WTC11 (cell line): Measurements from ENCODE around the gene YPEL4. TPM values are rescaled to one million over a fixed set of nuclear protein-coding genes. Genes with fewer than 3 reads are reported as not detected.

Source experiments
- ATAC-seq: fragments of 200-7000 bp; cut with Tn5 transposase; 2 replicates; pipeline ENCODE4 v1.10.0; 2021; ENCODE audit warnings: mild to moderate bottlenecking, moderate library complexity
- CTCF ChIA-PET: fragments of 300-600 bp; sonication (Branson Sonifier 250); formaldehyde crosslinking; loops from one replicate; lab custom pipeline; 2021; ENCODE audit warnings: antibody characterized with exemption; lab: Charles Lee
- POLR2A ChIA-PET: fragments of 350-600 bp; sonication (Branson Sonifier 250); formaldehyde crosslinking; loops from one replicate; lab custom pipeline; 2021; ENCODE audit warnings: antibody characterized with exemption; lab: Charles Lee
- DNase-seq: peaks from one replicate; pipeline ENCODE4 v3.0.0; 2021; ENCODE audit warnings: low spot score
- H3K27ac Mint-ChIP-seq: 2 replicates; pipeline ENCODE4 v1.8.0; 2021; ENCODE audit warnings: mixed read lengths
- H3K27me3 Mint-ChIP-seq: 2 replicates; pipeline ENCODE4 v1.8.0; 2021; ENCODE audit warnings: low read depth, mild to moderate bottlenecking, moderate library complexity, mixed read lengths
- H3K36me3 Mint-ChIP-seq: 2 replicates; pipeline ENCODE4 v1.8.0; 2021; ENCODE audit warnings: mixed read lengths
- H3K4me1 Mint-ChIP-seq: 2 replicates; pipeline ENCODE4 v1.8.0; 2022; ENCODE audit warnings: mixed read lengths
- H3K4me3 Mint-ChIP-seq: 2 replicates; pipeline ENCODE4 v1.8.0; 2021; ENCODE audit warnings: mild to moderate bottlenecking, moderate library complexity, mixed read lengths
- H3K9me3 Mint-ChIP-seq: 2 replicates; pipeline ENCODE4 v1.8.0; 2021; ENCODE audit warnings: mixed read lengths
- CBFB ChIP-seq: sonication (generic); formaldehyde crosslinking; IDR thresholded peaks from 2 replicates; pipeline ENCODE4 v1.8.1; 2022; ENCODE audit warnings: mild to moderate bottlenecking, low read depth, missing genetic modification reagents
- CREB1 ChIP-seq: sonication (generic); formaldehyde crosslinking; IDR thresholded peaks from 2 replicates; pipeline ENCODE4 v1.8.0; 2023; ENCODE audit warnings: mild to moderate bottlenecking, missing genetic modification reagents
- ELF4 ChIP-seq: sonication (generic); formaldehyde crosslinking; IDR thresholded peaks from 2 replicates; pipeline ENCODE4 v1.8.1; 2022; ENCODE audit warnings: low read depth, mild to moderate bottlenecking, moderate library complexity, missing genetic modification reagents
- ESRRA ChIP-seq: sonication (generic); formaldehyde crosslinking; IDR thresholded peaks from 2 replicates; pipeline ENCODE4 v1.8.1; 2022; ENCODE audit warnings: mild to moderate bottlenecking, missing genetic modification reagents, borderline replicate concordance
- GRHL2 ChIP-seq: fragments of 250-450 bp; sonication (Bioruptor Pico); IDR thresholded peaks from 2 replicates; pipeline ENCODE4 v1.8.0; 2022; ENCODE audit warnings: mild to moderate bottlenecking, moderate library complexity; ENCODE audit not compliant: insufficient replicate concordance, severe bottlenecking
- NFE2L1 ChIP-seq: sonication (generic); formaldehyde crosslinking; IDR thresholded peaks from 2 replicates; pipeline ENCODE4 v1.8.1; 2023; ENCODE audit warnings: missing genetic modification reagents
- PRRX2 ChIP-seq: fragments of 250-450 bp; sonication (Bioruptor Pico); IDR thresholded peaks from 2 replicates; pipeline ENCODE4 v1.8.0; 2021; ENCODE audit warnings: mild to moderate bottlenecking
- RELA ChIP-seq: sonication (generic); formaldehyde crosslinking; IDR thresholded peaks from 2 replicates; pipeline ENCODE4 v1.8.1; 2022; ENCODE audit warnings: missing genetic modification reagents, mild to moderate bottlenecking, borderline replicate concordance
- RORB ChIP-seq: fragments of 250-450 bp; sonication (Bioruptor Pico); IDR thresholded peaks from 2 replicates; pipeline ENCODE4 v1.9.0; 2021; ENCODE audit warnings: mild to moderate bottlenecking
- TEAD4 ChIP-seq: sonication (generic); formaldehyde crosslinking; IDR thresholded peaks from 2 replicates; pipeline ENCODE4 v1.8.0; 2022; ENCODE audit warnings: mild to moderate bottlenecking, missing genetic modification reagents
- ZNF317 ChIP-seq: sonication (generic); formaldehyde crosslinking; IDR thresholded peaks from 2 replicates; pipeline ENCODE4 v1.8.1; 2023; ENCODE audit warnings: low read depth, mild to moderate bottlenecking, moderate library complexity, missing genetic modification reagents, borderline replicate concordance
- ZNF423 ChIP-seq: fragments of 250-450 bp; sonication (Bioruptor Pico); IDR thresholded peaks from 2 replicates; pipeline ENCODE4 v2.1.2; 2022; ENCODE audit warnings: mild to moderate bottlenecking, moderate library complexity
- total RNA-seq: library from RNA; stranded (reverse); gene quantifications from 3 replicates; pipeline ENCODE4 v1.2.3, GENCODE V29; 2021
- TF ChIP-seq, protein P1 (sequence below): fragments of 200-600 bp; IDR thresholded peaks from 2 replicates; pipeline ENCODE4 v1.8.0; 2022; ENCODE audit warnings: antibody characterized with exemption
- TF ChIP-seq, protein P2 (sequence below): fragments of 250-450 bp; sonication (Bioruptor Pico); IDR thresholded peaks from 2 replicates; pipeline ENCODE4 v1.9.0; 2021; ENCODE audit warnings: moderate library complexity, mild to moderate bottlenecking, inconsistent platforms, borderline replicate concordance
- TF ChIP-seq, protein P3 (sequence below): sonication (generic); formaldehyde crosslinking; IDR thresholded peaks from 2 replicates; pipeline ENCODE4 v1.8.1; 2022; ENCODE audit warnings: low read depth, mild to moderate bottlenecking, moderate library complexity, missing genetic modification reagents, borderline replicate concordance
- TF ChIP-seq, protein P4 (sequence below): sonication (generic); formaldehyde crosslinking; IDR thresholded peaks from 2 replicates; pipeline ENCODE4 v1.8.1; 2023; ENCODE audit warnings: mild to moderate bottlenecking, moderate library complexity, missing genetic modification reagents
- TF ChIP-seq, protein P5 (sequence below): sonication (generic); formaldehyde crosslinking; IDR thresholded peaks from 2 replicates; pipeline ENCODE4 v1.8.1; 2022; ENCODE audit warnings: mild to moderate bottlenecking, missing genetic modification reagents, moderate library complexity, borderline replicate concordance
- TF ChIP-seq, protein P6 (sequence below): sonication (generic); formaldehyde crosslinking; IDR thresholded peaks from 2 replicates; pipeline ENCODE4 v1.8.1; 2023; ENCODE audit warnings: mild to moderate bottlenecking, missing genetic modification reagents, moderate library complexity

YPEL4 gene
- total RNA-seq, 1 experiment from 2014 or later, result 0.15 TPM

DNA sequence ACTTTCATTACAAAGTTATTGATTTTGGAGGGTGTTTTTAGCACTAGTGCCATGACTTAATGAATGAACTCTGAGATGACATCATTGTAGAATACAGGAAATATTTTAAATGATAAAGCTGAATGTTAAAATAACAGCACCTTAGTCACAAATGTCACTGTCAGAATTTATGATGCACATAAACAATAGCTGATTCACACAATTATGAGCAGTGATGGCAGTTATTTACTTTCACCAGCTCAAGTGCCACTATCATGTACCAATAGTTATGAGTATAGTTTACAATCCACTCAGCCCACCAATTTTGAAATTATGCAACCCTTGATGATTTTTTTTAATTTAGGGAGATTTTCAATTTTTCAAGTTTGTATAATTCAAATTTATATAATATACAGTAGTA lies 29.2 kb downstream of the YPEL4 start (continued):
- TF ChIP-seq, protein P1, sequence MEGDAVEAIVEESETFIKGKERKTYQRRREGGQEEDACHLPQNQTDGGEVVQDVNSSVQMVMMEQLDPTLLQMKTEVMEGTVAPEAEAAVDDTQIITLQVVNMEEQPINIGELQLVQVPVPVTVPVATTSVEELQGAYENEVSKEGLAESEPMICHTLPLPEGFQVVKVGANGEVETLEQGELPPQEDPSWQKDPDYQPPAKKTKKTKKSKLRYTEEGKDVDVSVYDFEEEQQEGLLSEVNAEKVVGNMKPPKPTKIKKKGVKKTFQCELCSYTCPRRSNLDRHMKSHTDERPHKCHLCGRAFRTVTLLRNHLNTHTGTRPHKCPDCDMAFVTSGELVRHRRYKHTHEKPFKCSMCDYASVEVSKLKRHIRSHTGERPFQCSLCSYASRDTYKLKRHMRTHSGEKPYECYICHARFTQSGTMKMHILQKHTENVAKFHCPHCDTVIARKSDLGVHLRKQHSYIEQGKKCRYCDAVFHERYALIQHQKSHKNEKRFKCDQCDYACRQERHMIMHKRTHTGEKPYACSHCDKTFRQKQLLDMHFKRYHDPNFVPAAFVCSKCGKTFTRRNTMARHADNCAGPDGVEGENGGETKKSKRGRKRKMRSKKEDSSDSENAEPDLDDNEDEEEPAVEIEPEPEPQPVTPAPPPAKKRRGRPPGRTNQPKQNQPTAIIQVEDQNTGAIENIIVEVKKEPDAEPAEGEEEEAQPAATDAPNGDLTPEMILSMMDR, result no peak
- no peak for TF ChIP-seq TEAD4 (CRISPR knock-in tag)
- TF ChIP-seq CBFB (CRISPR knock-in tag), result no peak
- no peak for TF ChIP-seq ZNF317 (CRISPR knock-in tag)
- no peak for TF ChIP-seq PRRX2 (CRISPR knock-in tag)
- no peak for TF ChIP-seq RELA (CRISPR knock-in tag)

DNA sequence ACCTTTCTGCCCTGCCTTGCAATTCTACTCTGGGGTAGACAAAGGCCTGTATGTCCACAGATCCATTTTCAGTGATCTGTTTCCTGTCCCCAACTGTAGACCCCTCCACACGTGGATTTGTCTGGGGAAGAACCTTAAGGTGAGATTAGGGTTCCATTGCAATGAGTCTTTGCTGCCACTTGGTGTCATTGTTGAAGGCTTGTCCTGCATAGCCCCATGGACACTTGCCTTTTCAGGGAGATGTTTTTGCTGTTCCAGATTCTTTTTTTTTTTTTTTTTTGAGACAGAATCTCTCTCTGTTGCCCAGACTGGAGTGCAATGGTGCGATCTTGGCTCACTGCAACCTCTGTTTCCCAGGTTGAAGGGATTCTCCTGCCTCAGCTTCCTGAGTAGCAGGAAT lies 30.4 kb downstream of the YPEL4 start:
- no peak overlapping the region for H3K27ac Mint-ChIP-seq
- peaks cover 25% of the 10 kb centered on the region for H3K9me3 Mint-ChIP-seq
- DNase-seq (no peak), ATAC-seq (peak; percentile 66; the same call in 1 of the 2 replicates)
- CTCF ChIA-PET, result interaction anchor here (0.7 to 1.1 kb wide), 2 partner anchors 25 to 51 kb away, joined by 4 to 7 read pairs; no protein-coding TSS in a partner anchor
- no peaks in the 10 kb centered on the region; the same call in 1 of the 2 replicates for H3K4me1 Mint-ChIP-seq
- peaks cover 7% of the 10 kb centered on the region; the same call in 1 of the 2 replicates for H3K27me3 Mint-ChIP-seq
- POLR2A ChIA-PET, result interaction anchor here (0.6 kb wide), 1 partner anchor 16 kb away, joined by 3 read pairs; no protein-coding TSS in a partner anchor
- H3K36me3 Mint-ChIP-seq, result peaks cover 22% of the 10 kb centered on the region
- no peak overlapping the region for H3K4me3 Mint-ChIP-seq
- no peak for TF ChIP-seq ESRRA (CRISPR knock-in tag)
- no peak for TF ChIP-seq ELF4
- TF ChIP-seq, protein P2, sequence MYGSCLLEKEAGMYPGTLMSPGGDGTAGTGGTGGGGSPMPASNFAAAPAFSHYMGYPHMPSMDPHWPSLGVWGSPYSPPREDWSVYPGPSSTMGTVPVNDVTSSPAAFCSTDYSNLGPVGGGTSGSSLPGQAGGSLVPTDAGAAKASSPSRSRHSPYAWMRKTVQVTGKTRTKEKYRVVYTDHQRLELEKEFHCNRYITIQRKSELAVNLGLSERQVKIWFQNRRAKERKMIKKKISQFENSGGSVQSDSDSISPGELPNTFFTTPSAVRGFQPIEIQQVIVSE, result no peak
- TF ChIP-seq, protein P3, sequence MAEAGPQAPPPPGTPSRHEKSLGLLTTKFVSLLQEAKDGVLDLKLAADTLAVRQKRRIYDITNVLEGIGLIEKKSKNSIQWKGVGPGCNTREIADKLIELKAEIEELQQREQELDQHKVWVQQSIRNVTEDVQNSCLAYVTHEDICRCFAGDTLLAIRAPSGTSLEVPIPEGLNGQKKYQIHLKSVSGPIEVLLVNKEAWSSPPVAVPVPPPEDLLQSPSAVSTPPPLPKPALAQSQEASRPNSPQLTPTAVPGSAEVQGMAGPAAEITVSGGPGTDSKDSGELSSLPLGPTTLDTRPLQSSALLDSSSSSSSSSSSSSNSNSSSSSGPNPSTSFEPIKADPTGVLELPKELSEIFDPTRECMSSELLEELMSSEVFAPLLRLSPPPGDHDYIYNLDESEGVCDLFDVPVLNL, result no peak
- no peak for TF ChIP-seq ZNF423 (CRISPR knock-in tag)

DNA sequence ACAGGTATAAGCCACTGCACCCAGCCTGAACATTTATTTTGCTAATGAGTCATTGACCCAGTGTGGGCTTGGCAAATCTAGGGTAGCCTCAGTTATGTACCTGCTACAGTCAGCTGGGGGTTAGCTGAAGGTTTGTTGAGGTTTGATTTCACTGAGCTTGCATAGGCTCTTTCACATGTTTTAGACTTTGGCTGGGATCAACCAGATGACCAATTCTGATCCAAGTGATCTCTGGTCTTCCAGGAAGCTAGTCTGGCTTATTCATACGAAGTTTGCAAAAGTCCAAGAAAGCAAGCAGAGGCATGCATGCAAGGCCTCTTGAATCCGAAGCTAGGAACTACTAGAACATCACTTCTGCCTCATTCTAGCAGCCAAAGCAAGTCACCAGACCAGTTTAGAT lies 31.3 kb downstream of the YPEL4 start:
- ATAC-seq, result no peak
- peaks cover 26% of the 10 kb centered on the region for H3K36me3 Mint-ChIP-seq
- CTCF ChIA-PET, result interaction anchor here (0.6 to 1.8 kb wide), 4 partner anchors 23 to 51 kb away, joined by 3 to 12 read pairs (median 6); partner anchors contain the start of gene UBE2L6
- peaks cover 3% of the 10 kb centered on the region; the same call in 1 of the 2 replicates for H3K4me1 Mint-ChIP-seq
- no peak overlapping the region for H3K27ac Mint-ChIP-seq
- peaks cover 25% of the 10 kb centered on the region for H3K9me3 Mint-ChIP-seq
- POLR2A ChIA-PET, result interaction anchor here (0.6 to 0.7 kb wide), 2 partner anchors 25 to 28 kb away, joined by 3 read pairs; no protein-coding TSS in a partner anchor
- peaks cover 7% of the 10 kb centered on the region; the same call in 1 of the 2 replicates for H3K27me3 Mint-ChIP-seq
- H3K4me3 Mint-ChIP-seq, result no peak overlapping the region
- no peak for TF ChIP-seq CBFB (CRISPR knock-in tag)
- TF ChIP-seq RORB (CRISPR knock-in tag), result no peak
- TF ChIP-seq, protein P4, sequence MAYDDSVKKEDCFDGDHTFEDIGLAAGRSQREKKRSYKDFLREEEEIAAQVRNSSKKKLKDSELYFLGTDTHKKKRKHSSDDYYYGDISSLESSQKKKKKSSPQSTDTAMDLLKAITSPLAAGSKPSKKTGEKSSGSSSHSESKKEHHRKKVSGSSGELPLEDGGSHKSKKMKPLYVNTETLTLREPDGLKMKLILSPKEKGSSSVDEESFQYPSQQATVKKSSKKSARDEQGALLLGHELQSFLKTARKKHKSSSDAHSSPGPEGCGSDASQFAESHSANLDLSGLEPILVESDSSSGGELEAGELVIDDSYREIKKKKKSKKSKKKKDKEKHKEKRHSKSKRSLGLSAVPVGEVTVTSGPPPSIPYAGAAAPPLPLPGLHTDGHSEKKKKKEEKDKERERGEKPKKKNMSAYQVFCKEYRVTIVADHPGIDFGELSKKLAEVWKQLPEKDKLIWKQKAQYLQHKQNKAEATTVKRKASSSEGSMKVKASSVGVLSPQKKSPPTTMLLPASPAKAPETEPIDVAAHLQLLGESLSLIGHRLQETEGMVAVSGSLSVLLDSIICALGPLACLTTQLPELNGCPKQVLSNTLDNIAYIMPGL (CRISPR knock-in tag), result no peak
- TF ChIP-seq NFE2L1, result no peak
- TF ChIP-seq, protein P5, sequence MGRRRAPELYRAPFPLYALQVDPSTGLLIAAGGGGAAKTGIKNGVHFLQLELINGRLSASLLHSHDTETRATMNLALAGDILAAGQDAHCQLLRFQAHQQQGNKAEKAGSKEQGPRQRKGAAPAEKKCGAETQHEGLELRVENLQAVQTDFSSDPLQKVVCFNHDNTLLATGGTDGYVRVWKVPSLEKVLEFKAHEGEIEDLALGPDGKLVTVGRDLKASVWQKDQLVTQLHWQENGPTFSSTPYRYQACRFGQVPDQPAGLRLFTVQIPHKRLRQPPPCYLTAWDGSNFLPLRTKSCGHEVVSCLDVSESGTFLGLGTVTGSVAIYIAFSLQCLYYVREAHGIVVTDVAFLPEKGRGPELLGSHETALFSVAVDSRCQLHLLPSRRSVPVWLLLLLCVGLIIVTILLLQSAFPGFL, result no peak
- no peak for TF ChIP-seq ELF4
- TF ChIP-seq ESRRA (CRISPR knock-in tag), result no peak
- TF ChIP-seq, protein P6, sequence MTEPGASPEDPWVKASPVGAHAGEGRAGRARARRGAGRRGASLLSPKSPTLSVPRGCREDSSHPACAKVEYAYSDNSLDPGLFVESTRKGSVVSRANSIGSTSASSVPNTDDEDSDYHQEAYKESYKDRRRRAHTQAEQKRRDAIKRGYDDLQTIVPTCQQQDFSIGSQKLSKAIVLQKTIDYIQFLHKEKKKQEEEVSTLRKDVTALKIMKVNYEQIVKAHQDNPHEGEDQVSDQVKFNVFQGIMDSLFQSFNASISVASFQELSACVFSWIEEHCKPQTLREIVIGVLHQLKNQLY (CRISPR knock-in tag), result no peak
- TF ChIP-seq CREB1, result no peak
- TF ChIP-seq GRHL2 (CRISPR knock-in tag), result no peak
- DNase-seq, result no peak
